ENCODE measurements around the gene PLP2.

DNA sequence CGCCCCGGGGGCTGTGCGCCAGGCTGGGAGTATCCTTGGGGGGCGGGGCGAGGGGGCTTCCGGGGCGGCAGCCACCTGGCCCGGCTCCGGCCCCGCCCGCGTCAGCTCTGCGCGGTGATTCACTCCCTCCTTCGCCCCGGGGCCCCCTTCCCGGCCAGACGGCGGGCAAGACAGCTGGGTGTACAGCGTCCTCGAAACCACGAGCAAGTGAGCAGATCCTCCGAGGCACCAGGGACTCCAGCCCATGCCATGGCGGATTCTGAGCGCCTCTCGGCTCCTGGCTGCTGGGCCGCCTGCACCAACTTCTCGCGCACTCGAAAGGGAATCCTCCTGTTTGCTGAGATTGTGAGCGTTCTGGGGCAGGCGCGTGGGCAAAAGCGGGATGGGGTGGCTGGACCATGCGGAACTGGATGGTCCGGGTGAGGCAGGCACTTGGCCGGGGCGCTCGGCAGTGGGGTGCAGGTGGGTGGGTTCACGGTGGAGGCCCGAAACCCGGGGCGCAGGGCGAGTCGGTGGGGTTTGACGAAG, at the start of gene PLP2:
- TF ChIP-seq, protein P1, sequence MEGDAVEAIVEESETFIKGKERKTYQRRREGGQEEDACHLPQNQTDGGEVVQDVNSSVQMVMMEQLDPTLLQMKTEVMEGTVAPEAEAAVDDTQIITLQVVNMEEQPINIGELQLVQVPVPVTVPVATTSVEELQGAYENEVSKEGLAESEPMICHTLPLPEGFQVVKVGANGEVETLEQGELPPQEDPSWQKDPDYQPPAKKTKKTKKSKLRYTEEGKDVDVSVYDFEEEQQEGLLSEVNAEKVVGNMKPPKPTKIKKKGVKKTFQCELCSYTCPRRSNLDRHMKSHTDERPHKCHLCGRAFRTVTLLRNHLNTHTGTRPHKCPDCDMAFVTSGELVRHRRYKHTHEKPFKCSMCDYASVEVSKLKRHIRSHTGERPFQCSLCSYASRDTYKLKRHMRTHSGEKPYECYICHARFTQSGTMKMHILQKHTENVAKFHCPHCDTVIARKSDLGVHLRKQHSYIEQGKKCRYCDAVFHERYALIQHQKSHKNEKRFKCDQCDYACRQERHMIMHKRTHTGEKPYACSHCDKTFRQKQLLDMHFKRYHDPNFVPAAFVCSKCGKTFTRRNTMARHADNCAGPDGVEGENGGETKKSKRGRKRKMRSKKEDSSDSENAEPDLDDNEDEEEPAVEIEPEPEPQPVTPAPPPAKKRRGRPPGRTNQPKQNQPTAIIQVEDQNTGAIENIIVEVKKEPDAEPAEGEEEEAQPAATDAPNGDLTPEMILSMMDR (IDR thresholded peaks at IDR 0.05), result no peak
- no peak for TF ChIP-seq POLR2A (IDR thresholded peaks at IDR 0.05)

Data from thyroid gland (tissue), 4 donors.